Muscle of leg (tissue), 11 donors: ENCODE results near the gene TBC1D16. TPM values are rescaled to one million over a fixed set of nuclear protein-coding genes. Genes with fewer than 3 reads are reported as not detected.

ENCODE experiments used
- DNase-seq: peaks from one replicate; pipeline ENCODE4 v3.0.0; 2013
- H3K27ac ChIP-seq: one replicate; pipeline ENCODE4 v1.5.1; 2013; ENCODE audit warnings: mild to moderate bottlenecking, low read length, control low read depth
- H3K27me3 ChIP-seq: one replicate; pipeline ENCODE4 v1.6.1; 2013; ENCODE audit warnings: low read length; ENCODE audit not compliant: control insufficient read depth, insufficient read depth
- H3K36me3 ChIP-seq: one replicate; pipeline ENCODE4 v1.6.1; 2013; ENCODE audit warnings: low read length; ENCODE audit not compliant: control insufficient read depth, insufficient read depth
- H3K4me1 ChIP-seq: one replicate; pipeline ENCODE4 v1.6.1; 2013; ENCODE audit warnings: low read length; ENCODE audit not compliant: control insufficient read depth, insufficient read depth
- H3K4me3 ChIP-seq: one replicate; pipeline ENCODE4 v1.5.1; 2013; ENCODE audit warnings: low read length, control low read depth
- H3K9me3 ChIP-seq: replicated peaks from 2 replicates; pipeline ENCODE4 v1.6.1; 2013; ENCODE audit warnings: low read depth, low read length; ENCODE audit not compliant: control insufficient read depth
- WGBS: methylation state at CpG from one replicate; pipeline ENCODE4 v1.1.5; 2013; ENCODE audit warnings: missing lambda C conversion rate; ENCODE audit not compliant: insufficient coverage; 5-methylcytosine and 5-hydroxymethylcytosine counted together
- polyA plus RNA-seq, 8 donors: library from polyadenylated mRNA; unstranded; fragments of 120-200 nt; gene quantifications; one replicate each; pipeline versions ENCODE4 v1.2.1 to v1.2.3, GENCODE V29; 2013; ENCODE audit warnings: inconsistent platforms in 1 of 8, low replicate concordance in 1 of 8; ENCODE audit not compliant: insufficient read length in 8 of 8, insufficient read depth in 1 of 8
- total RNA-seq: library from RNA; stranded (reverse); fragments of 120-200 nt; gene quantifications from one replicate; pipeline ENCODE4 v1.2.4, GENCODE V29; 2013

Gene TBC1D16
- total and polyA plus RNA-seq, 9 donors = 22.6 to 43.8 (median 34.1) TPM

GRCh38 chr17:79913896-79914812, 121.5 kb downstream of the TBC1D16 start:
- WGBS = 57% methylated on average over 11 of the region's 20 CpGs
- no peak for DNase-seq
- H3K4me3 ChIP-seq = no peak overlapping the region
- H3K27me3 ChIP-seq = peaks cover 35% of the 10 kb centered on the region
- no peak overlapping the region for H3K27ac ChIP-seq
- H3K36me3 ChIP-seq = no peaks in the 10 kb centered on the region
- no peaks in the 10 kb centered on the region for H3K9me3 ChIP-seq
- peaks cover 21% of the 10 kb centered on the region for H3K4me1 ChIP-seq

GRCh38 chr17:79913451-79913850, 122.2 kb downstream of the TBC1D16 start:
- 84% methylated on average over 9 of the region's 9 CpGs for WGBS

GRCh38 chr17:79912552-79913330, 122.9 kb downstream of the TBC1D16 start:
- Histone ChIP-seq H3K27me3 (peaks cover 37% of the 10 kb centered on the region), H3K27ac (no peak overlapping the region), H3K4me3 (no peak overlapping the region), H3K36me3 (no peaks in the 10 kb centered on the region), H3K9me3 (no peaks in the 10 kb centered on the region), H3K4me1 (peaks cover 11% of the 10 kb centered on the region)
- no peak for DNase-seq
- WGBS = 74% methylated on average over 11 of the region's 14 CpGs

More at GRCh38 chr17:79913451-79913850, 122.2 kb downstream of the TBC1D16 start:
- no peak overlapping the region for H3K27ac ChIP-seq
- H3K4me3 ChIP-seq = no peak overlapping the region
- H3K9me3 ChIP-seq = no peaks in the 10 kb centered on the region
- H3K4me1 ChIP-seq = peaks cover 14% of the 10 kb centered on the region
- DNase-seq = no peak
- no peaks in the 10 kb centered on the region for H3K36me3 ChIP-seq
- peaks cover 35% of the 10 kb centered on the region for H3K27me3 ChIP-seq

GRCh38 chr17:79911430-79912399, 124.0 kb downstream of the TBC1D16 start:
- H3K27ac ChIP-seq = no peak overlapping the region

GRCh38 chr17:79910985-79911361, 124.7 kb downstream of the TBC1D16 start:
- H3K4me3 ChIP-seq = no peak overlapping the region
- H3K9me3 ChIP-seq = no peaks in the 10 kb centered on the region
- peaks cover 11% of the 10 kb centered on the region for H3K4me1 ChIP-seq
- no peaks in the 10 kb centered on the region for H3K36me3 ChIP-seq
- no peak overlapping the region for H3K27ac ChIP-seq
- H3K27me3 ChIP-seq = peaks cover 25% of the 10 kb centered on the region
- DNase-seq = no peak
- WGBS = 66% methylated on average over 8 of the region's 14 CpGs

More at GRCh38 chr17:79911430-79912399, 124.0 kb downstream of the TBC1D16 start:
- Histone ChIP-seq H3K27me3 (peaks cover 28% of the 10 kb centered on the region), H3K4me3 (no peak overlapping the region), H3K36me3 (no peaks in the 10 kb centered on the region), H3K9me3 (no peaks in the 10 kb centered on the region), H3K4me1 (peaks cover 11% of the 10 kb centered on the region)
- WGBS = 79% methylated on average over 15 of the region's 20 CpGs
- no peak for DNase-seq

GRCh38 chr17:79909121-79909520, 126.6 kb downstream of the TBC1D16 start:
- H3K27ac ChIP-seq = no peak overlapping the region
- 46% methylated on average over 2 of the region's 4 CpGs for WGBS
- peaks cover 24% of the 10 kb centered on the region for H3K27me3 ChIP-seq
- no peaks in the 10 kb centered on the region for H3K36me3 ChIP-seq
- no peak for DNase-seq
- H3K4me3 ChIP-seq = no peak overlapping the region
- H3K9me3 ChIP-seq = no peaks in the 10 kb centered on the region
- H3K4me1 ChIP-seq = no peaks in the 10 kb centered on the region

- Histone ChIP-seq H3K4me3 (no peak overlapping the region), H3K27me3 (peaks cover 24% of the 10 kb centered on the region), H3K9me3 (no peaks in the 10 kb centered on the region), H3K27ac (no peak overlapping the region), H3K36me3 (no peaks in the 10 kb centered on the region), H3K4me1 (no peaks in the 10 kb centered on the region)
- 76% methylated on average over 3 of the region's 16 CpGs for WGBS
- no peak for DNase-seq
These were observed 127.8 kb downstream of the TBC1D16 start for GRCh38 chr17:79907850-79908249.

GRCh38 chr17:79907217-79907715, 128.4 kb downstream of the TBC1D16 start:
- Histone ChIP-seq H3K27ac (no peak overlapping the region), H3K27me3 (peaks cover 28% of the 10 kb centered on the region), H3K4me3 (no peak overlapping the region), H3K36me3 (no peaks in the 10 kb centered on the region), H3K9me3 (no peaks in the 10 kb centered on the region), H3K4me1 (no peaks in the 10 kb centered on the region)
- WGBS = 80% methylated on average over 4 of the region's 11 CpGs
- DNase-seq = no peak

- 65% methylated on average over 5 of the region's 8 CpGs for WGBS
- peaks cover 27% of the 10 kb centered on the region for H3K27me3 ChIP-seq
- no peaks in the 10 kb centered on the region for H3K4me1 ChIP-seq
- H3K36me3 ChIP-seq = no peaks in the 10 kb centered on the region
- no peaks in the 10 kb centered on the region for H3K9me3 ChIP-seq
- H3K27ac ChIP-seq = no peak overlapping the region
- no peak overlapping the region for H3K4me3 ChIP-seq
- no peak for DNase-seq
These were observed 129.8 kb downstream of the TBC1D16 start for GRCh38 chr17:79905832-79906231.
